Measurements from ENCODE around the gene IFI27L2.

IFI27L2 gene

DNA sequence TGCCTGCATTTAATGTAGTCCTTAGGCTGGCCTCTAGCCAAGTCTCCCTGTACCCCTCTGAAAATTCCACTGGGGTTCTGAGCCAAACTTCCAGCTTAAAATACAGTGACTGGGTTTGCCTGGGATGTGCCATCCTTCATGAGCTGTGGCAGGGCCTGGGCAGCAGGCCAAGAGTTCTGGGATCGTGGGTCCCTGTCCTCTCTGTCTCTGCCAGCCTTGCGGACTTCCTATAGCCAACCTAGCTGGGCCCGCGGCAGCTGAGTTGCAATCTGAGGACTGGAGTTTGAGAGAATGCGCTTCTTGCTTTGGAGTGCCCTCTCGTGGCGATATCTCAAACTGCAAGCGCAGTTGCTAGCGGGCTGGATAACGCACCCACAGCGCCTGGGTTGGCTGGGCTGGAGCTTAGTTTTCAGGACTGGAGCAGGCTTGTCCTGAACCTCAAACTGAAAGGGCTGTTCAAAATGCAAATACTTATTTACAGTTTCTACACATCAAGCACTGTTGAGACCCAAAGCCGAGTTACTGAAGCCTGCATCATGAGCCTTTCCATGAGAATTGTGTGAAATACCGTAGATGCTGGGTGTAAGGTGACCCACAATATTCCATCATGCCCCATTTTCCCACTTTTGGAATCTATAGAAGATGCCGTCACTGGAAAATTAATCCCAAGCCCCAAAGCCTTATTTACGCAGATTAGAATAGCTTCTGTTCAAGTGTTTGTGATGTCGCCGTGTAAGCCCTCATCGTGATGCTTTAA is 7.3 kb upstream of the IFI27L2 start:
- in situ Hi-C loops (cut with HindIII; ENCODE audit: low sequenced_read_pairs), result no loop called here
- TF ChIP-seq CTCF (IDR thresholded peaks at IDR 0.05; ENCODE audit: low read depth, low read length, missing control alignments), result peak; percentile 98
- DNase-seq (ENCODE audit: low read depth), result peak; percentile 69
- no peak overlapping the region for H3K4me3 ChIP-seq (ENCODE audit: low read depth, low read length)

- no peak for DNase-seq (ENCODE audit: low read depth)
- no peak overlapping the region for H3K4me3 ChIP-seq (ENCODE audit: low read depth, low read length)
- in situ Hi-C loops (cut with HindIII; ENCODE audit: low sequenced_read_pairs), result no loop called here
- no peak for TF ChIP-seq CTCF (IDR thresholded peaks at IDR 0.05; ENCODE audit: low read depth, low read length, missing control alignments)
Observed at GRCh38 chr14:94135476-94135875, 6.1 kb upstream of the IFI27L2 start.

- in situ Hi-C loops (cut with HindIII; ENCODE audit: low sequenced_read_pairs), result no loop called here
- DNase-seq (ENCODE audit: low read depth), result peak; percentile 64
- peak; percentile 80 for TF ChIP-seq CTCF (IDR thresholded peaks at IDR 0.05; ENCODE audit: low read depth, low read length, missing control alignments)
- H3K4me3 ChIP-seq (ENCODE audit: low read depth, low read length), result no peak overlapping the region
Observed at GRCh38 chr14:94132285-94132887, 3.0 kb upstream of the IFI27L2 start.

GRCh38 chr14:94129758-94130414 is 482 bp upstream of the IFI27L2 start:
- DNase-seq (ENCODE audit: low read depth), result no peak
- in situ Hi-C loops (cut with HindIII; ENCODE audit: low sequenced_read_pairs), result no loop called here

GRCh38 chr14:94128216-94128839 is 1.1 kb downstream of the IFI27L2 start:
- DNase-seq (ENCODE audit: low read depth), result no peak
- TF ChIP-seq CTCF (IDR thresholded peaks at IDR 0.05; ENCODE audit: low read depth, low read length, missing control alignments), result no peak
- in situ Hi-C loops (cut with HindIII; ENCODE audit: low sequenced_read_pairs), result no loop called here
- H3K4me3 ChIP-seq (ENCODE audit: low read depth, low read length), result peak overlapping the region; percentile 57

More at GRCh38 chr14:94129758-94130414, 482 bp upstream of the IFI27L2 start:
- no peak for TF ChIP-seq CTCF (IDR thresholded peaks at IDR 0.05; ENCODE audit: low read depth, low read length, missing control alignments)
- peak overlapping the region; percentile 57 for H3K4me3 ChIP-seq (ENCODE audit: low read depth, low read length)

GRCh38 chr14:94127330-94127729 is 2.1 kb downstream of the IFI27L2 start:
- in situ Hi-C loops (cut with HindIII; ENCODE audit: low sequenced_read_pairs), result no loop called here
- no peak for DNase-seq (ENCODE audit: low read depth)
- no peak for TF ChIP-seq CTCF (IDR thresholded peaks at IDR 0.05; ENCODE audit: low read depth, low read length, missing control alignments)
- no peak overlapping the region for H3K4me3 ChIP-seq (ENCODE audit: low read depth, low read length)

Measured in astrocyte of the cerebellum (primary cell).